AG10803 (cell line): ENCODE measurements around the gene GRM4.

Experiments
- DNase-seq: peaks from one replicate; pipeline ENCODE4 v3.0.0; 2010; ENCODE audit warnings: low read depth
- H3K4me3 ChIP-seq: 2 replicates; pipeline ENCODE4 v1.5.1; 2011; ENCODE audit warnings: mild to moderate bottlenecking, low read length, control low read depth
- TF ChIP-seq, protein P1 (sequence below): conservative IDR thresholded peaks from 2 replicates; pipeline ENCODE4 v1.5.1; 2011; ENCODE audit warnings: mild to moderate bottlenecking, low read length, control low read depth, inconsistent platforms

Gene GRM4

DNA sequence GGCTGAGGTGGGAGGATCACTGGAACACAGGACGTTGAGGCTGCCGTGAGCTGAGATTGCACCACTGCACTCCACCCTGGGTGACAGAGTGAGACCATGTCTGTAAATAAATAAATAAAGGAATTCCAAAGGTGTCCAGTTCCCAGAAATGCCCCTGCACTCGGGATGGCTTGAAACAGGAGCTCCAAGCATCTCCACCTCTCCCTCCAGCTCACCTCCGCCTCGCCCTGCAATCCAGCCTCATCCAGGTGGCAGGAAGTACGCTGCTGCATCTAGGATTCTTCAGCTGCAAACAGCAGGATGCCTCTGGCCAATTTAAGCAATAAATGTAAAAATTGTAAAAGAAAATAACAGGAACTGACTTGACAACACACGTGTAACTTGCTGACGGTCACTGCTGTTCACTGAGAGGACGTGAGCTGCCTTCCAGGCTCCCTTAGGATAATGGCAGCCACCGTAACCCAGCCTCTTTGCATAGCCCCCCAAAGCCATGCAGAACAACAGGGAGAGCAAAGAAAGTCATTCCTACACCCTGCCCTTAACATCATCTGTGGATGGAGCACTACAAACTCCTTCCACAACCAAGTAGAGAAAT is 11.4 kb upstream of the GRM4 start:
- no peak for DNase-seq
- no peak overlapping the region for H3K4me3 ChIP-seq

DNA sequence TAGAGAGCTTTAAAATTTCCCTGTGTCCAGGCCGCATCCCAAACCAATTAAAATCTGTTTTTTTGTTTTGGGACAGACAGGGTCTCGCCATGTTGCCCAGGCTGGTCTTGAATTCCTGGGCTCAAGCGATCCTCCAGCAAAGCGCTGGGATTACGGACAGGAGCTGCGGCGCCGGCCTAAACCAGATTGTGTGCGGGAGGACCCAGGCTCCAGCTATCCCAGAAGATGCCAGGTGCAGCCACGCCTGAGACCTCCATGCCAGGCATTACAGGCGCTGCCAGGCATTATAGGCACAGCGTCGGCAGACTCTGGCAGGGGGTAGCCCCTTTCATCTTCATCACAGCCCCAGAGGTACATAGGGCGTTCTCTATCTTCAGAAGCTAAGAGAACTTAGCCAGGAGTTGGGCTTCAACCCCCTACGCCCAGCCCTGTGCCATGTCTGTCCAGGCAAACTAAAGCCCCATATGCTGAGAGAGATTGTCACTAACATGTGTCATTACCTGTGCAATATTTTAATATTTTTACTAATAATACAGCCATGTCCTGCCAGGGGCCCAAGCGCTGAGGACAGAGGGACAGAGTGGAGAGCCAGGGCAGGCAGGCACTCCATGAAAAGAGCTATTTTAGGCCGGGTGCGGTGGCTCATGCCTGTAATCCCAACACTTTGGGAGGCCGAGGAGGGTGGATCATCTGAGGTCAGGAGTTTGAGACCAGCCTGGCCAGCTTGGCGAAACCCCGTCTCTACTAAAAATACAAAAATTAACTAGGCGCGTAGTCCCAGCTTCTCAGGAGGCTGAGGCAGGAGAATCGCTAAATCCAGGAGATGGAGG is 9.8 kb upstream of the GRM4 start:
- DNase-seq, result no peak
- H3K4me3 ChIP-seq, result no peak overlapping the region
- TF ChIP-seq, protein P1, sequence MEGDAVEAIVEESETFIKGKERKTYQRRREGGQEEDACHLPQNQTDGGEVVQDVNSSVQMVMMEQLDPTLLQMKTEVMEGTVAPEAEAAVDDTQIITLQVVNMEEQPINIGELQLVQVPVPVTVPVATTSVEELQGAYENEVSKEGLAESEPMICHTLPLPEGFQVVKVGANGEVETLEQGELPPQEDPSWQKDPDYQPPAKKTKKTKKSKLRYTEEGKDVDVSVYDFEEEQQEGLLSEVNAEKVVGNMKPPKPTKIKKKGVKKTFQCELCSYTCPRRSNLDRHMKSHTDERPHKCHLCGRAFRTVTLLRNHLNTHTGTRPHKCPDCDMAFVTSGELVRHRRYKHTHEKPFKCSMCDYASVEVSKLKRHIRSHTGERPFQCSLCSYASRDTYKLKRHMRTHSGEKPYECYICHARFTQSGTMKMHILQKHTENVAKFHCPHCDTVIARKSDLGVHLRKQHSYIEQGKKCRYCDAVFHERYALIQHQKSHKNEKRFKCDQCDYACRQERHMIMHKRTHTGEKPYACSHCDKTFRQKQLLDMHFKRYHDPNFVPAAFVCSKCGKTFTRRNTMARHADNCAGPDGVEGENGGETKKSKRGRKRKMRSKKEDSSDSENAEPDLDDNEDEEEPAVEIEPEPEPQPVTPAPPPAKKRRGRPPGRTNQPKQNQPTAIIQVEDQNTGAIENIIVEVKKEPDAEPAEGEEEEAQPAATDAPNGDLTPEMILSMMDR, result no peak

More for the DNA sequence above, 11.4 kb upstream of the GRM4 start:
- TF ChIP-seq, protein P1, result no peak

DNA sequence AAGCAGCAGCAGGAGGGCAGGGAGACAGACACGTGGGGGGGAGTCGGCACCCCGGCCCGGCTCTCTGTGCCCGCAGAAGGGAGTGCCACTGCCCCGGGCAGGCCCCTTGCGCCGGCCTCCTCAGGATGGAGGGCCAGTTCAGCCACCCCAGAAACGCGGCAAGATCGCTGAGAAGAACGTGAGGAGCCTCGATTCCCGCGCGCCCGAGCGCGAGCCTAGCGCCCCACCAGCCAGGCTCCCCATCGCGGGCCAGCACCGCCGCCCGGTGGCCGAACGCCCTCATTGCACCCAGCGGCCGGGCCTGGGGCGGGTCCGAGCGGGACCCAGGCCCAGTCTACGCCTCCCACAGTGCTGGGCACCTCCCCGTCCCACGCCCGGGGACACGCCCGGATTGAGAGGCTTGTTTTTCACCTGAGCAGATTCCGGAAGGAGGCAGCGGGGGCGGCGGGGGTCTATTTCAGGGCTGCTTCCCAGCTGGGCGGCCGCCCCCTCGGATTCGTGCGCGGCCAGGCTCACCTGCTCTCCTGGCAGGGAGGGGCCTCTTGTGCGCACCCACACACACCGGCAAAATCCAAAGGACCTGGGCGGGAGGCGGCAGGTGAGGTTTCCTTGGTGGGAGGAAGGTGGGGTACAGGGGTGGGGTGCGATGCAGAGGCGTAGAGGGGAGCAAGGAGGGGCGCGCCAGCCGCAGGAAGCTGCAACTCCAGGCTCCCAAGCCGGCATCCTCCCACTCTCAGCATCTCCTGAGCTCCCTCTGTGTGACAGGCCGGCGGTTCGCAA is 9.0 kb upstream of the GRM4 start:
- DNase-seq, result peak; percentile 35
- peak overlapping the region; percentile 41 for H3K4me3 ChIP-seq
- TF ChIP-seq, protein P1, result peak; percentile 70

DNA sequence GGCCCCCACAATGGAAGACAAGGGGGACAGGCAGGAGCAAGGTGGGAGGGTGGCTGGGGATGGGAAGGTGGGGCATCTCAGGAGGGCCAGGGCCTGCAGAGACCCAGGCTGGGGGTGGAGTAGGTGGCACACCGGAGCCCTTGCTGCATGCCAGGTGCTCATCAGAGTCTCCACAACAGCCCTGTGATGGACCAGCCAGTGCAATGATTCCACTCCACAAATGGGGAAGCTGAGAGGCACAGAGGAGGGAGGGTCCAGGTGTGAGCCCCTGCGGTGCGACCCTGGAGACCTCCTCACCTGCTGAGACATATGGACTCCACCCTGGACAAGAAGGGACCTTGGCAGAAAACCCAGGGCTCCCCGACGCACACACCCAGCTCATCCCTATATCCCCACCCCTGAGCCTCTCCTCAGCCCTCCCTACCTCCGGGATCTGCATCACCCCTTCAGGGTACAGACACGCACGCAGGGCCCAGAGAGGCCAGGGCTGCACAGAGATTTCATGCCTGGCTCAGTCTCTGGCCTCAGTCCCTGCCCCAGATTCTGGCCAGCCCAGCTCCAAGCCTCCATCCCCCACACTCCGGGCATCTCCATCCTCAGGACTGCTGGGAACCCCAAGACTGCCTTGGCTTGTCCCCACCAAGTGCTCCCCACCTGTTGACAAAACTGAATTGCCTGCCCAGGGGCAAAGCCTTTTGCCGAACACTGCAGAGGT is 7.1 kb upstream of the GRM4 start:
- DNase-seq, result no peak
- TF ChIP-seq, protein P1, result no peak
- no peak overlapping the region for H3K4me3 ChIP-seq

DNA sequence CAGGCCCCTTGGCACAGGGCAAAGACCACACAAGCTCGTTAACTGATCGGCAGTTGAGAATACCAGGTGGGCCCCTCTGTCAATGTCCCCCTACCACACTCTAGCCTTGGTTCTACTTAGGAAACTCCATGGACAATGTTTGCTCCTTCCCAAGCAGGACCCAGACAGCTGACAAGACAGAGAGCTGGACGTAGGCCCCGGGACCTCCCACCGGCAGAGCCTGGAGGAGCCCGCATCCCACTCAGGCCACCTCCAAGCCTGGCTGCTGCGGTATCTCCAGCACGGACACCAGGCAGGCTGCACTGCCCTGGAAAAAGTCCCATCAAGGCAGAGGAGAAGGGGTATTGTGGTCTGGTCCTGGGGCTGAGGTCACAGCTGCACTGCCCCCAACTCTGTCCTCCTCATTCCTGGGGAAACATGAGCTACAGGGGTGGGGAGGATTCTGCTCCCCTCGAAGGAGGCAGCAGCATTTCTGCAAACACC is 6.2 kb upstream of the GRM4 start:
- no peak overlapping the region for H3K4me3 ChIP-seq
- no peak for DNase-seq
- TF ChIP-seq, protein P1, result no peak

DNA sequence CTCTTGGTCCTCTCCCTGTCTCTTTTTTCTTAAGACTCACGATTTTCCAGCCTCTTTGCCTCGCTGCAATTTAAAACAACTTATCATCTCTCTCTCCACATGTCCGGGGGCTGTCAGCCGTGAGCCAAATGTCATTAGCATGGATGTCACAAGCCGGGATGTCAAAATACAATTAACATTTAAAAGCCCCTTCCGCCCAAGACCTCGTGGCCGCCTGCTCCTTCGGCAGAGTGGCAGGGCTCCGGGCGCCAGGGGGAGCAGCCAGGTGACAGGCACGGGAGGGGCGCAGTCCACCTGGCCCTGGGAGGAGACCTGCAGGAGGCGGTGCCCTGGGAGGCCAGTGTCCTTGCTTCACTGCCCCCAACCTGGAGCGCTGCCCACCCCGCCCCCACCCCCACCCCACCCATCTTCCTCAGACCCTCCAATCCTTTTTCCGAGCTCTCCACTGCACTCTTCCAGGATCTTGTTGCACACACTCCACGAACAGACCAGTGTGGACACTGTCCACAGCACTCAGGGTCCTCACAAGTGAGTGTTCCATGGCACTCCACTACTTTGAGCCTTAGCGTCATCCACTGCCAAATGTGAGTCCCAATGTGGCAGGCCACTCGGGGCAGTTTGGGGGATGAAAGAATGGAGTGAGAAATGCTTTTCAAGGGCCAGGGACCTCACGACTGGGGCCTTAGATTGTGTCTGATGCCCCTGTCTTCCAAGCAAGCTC is 5.6 kb upstream of the GRM4 start:
- TF ChIP-seq, protein P1, result no peak
- H3K4me3 ChIP-seq, result no peak overlapping the region
- no peak for DNase-seq
